Activated T-helper 2 cell treated with anti-CD3 and anti-CD28 coated beads, Interferon-gamma antibody, Interleukin-2, Interleukin-4, amounts not matched to agents 10 μg/mL and 5 μg/mL and 100 μg/mL, durations not matched to agents 14 hours and 24 hours and 36 hours (primary cell): Measurements from ENCODE around the gene DMAC2L. TPM values are rescaled to one million over a fixed set of nuclear protein-coding genes. Genes with fewer than 3 reads are reported as not detected.

ENCODE experiments used
- total RNA-seq: library from RNA; stranded (reverse); gene quantifications from 2 replicates; pipeline ENCODE4 v1.2.3, GENCODE V29; 2022

Gene DMAC2L
- total RNA-seq, 1 donor from 2014 or later: 13.6 TPM

Other genes with a start within 250 kb of the DMAC2L start
- 9.7 and 10.1 TPM in 2 replicates for gene VCPKMT, start 195.8 kb upstream of the DMAC2L start, total RNA-seq
- gene SOS2, start 80.7 kb upstream of the DMAC2L start, total RNA-seq: 17.0 and 20.7 TPM in 2 replicates
- 14.1 and 14.2 TPM in 2 replicates for gene L2HGDH, start 95 bp upstream of the DMAC2L start, total RNA-seq
- gene CDKL1, start 84.6 kb downstream of the DMAC2L start, total RNA-seq: 3.6 and 5.0 TPM in 2 replicates
- gene MAP4K5, start 220.2 kb downstream of the DMAC2L start, total RNA-seq: 21.0 and 23.1 TPM in 2 replicates
- 1.3 and 2.1 TPM in 2 replicates for gene ATL1, start 247.8 kb downstream of the DMAC2L start, total RNA-seq